Measurements from ENCODE around the gene PLIN4. TPM values are rescaled to one million over a fixed set of nuclear protein-coding genes. Genes with fewer than 3 reads are reported as not detected.

Gene PLIN4
- total and polyA plus RNA-seq, 2 experiments from 2014 or later: 0.42 to 0.81 TPM

DNA sequence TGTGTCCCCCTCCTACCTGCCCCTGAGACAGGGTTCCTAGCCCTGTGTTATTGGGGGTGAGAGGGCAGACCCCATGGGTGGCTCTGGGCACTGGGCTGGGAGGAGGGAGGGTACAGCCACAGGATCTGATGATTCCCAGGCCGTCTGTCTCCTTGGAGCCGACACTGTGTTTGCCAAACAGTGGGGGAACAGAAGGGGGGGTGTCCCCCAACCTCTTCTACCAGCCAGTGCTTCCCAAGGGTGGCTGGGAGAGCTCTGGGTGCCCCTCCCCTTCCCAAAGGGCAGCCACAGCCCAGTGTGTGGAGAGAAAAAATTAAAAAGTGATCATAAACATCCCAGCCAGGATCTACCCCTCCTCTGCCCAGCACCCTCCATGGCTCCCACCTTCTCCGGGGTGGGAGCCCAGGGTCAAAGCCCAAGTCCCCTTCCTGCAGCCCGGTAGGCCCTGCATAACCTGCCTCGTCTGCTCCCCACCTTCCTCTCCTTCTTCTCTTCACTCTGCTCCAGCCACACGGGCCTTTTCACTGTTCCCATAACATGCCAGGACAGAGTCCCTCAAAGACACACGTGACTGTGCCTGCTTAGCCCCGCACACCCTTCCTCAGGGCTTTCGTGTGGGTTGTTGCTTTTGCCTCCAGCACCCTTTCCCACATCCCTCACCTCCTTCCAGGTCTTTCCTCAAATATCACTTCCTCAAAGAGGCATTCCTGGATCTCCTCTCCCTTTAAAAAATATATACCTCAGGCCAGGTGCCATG lies 1.4 kb upstream of the PLIN4 start:
- Histone ChIP-seq H3K27me3 (no peaks in the 10 kb centered on the region), H3K4me1 (ENCODE audit: low read depth) (no peaks in the 10 kb centered on the region), H3K27ac (no peak overlapping the region), H3K9me3 (ENCODE audit: low read depth) (no peaks in the 10 kb centered on the region), H3K4me3 (no peak overlapping the region), H3K36me3 (no peaks in the 10 kb centered on the region)
- TF ChIP-seq, protein P1, sequence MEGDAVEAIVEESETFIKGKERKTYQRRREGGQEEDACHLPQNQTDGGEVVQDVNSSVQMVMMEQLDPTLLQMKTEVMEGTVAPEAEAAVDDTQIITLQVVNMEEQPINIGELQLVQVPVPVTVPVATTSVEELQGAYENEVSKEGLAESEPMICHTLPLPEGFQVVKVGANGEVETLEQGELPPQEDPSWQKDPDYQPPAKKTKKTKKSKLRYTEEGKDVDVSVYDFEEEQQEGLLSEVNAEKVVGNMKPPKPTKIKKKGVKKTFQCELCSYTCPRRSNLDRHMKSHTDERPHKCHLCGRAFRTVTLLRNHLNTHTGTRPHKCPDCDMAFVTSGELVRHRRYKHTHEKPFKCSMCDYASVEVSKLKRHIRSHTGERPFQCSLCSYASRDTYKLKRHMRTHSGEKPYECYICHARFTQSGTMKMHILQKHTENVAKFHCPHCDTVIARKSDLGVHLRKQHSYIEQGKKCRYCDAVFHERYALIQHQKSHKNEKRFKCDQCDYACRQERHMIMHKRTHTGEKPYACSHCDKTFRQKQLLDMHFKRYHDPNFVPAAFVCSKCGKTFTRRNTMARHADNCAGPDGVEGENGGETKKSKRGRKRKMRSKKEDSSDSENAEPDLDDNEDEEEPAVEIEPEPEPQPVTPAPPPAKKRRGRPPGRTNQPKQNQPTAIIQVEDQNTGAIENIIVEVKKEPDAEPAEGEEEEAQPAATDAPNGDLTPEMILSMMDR (IDR thresholded peaks at IDR 0.05; ENCODE audit: low read depth, low read length): no peak
- DNase-seq (ENCODE audit: low read depth in 1 of 2, low spot score in 1 of 2): peak in 1 of 2 donors; percentile 46

DNA sequence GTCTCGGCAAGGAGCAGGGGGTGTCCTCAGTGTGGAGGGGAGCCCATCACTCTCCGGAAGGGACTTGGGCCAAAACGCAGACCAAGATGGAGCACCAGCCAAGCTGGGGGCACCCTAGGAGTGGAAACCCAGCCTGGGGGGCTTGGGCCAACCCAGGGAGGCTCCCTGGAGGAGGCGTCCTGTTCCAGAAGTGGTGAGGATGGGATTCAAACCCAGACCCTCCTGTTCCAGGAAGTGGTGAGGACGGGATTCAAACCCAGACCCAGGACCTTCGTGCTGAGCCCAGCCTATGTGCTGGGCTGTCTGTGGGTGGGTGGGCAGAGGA lies 848 bp upstream of the PLIN4 start:
- H3K9me3 ChIP-seq (ENCODE audit: low read depth): no peaks in the 10 kb centered on the region
- no peaks in the 10 kb centered on the region for H3K36me3 ChIP-seq
- H3K27me3 ChIP-seq: no peaks in the 10 kb centered on the region
- TF ChIP-seq, protein P1 (IDR thresholded peaks at IDR 0.05; ENCODE audit: low read depth, low read length): no peak
- no peaks in the 10 kb centered on the region for H3K4me1 ChIP-seq (ENCODE audit: low read depth)
- no peak overlapping the region for H3K27ac ChIP-seq
- no peak overlapping the region for H3K4me3 ChIP-seq
- no peak for DNase-seq (ENCODE audit: low read depth in 1 of 2, low spot score in 1 of 2)

- Histone ChIP-seq H3K27ac (no peak overlapping the region), H3K9me3 (ENCODE audit: low read depth) (no peaks in the 10 kb centered on the region), H3K36me3 (no peaks in the 10 kb centered on the region), H3K4me1 (ENCODE audit: low read depth) (no peaks in the 10 kb centered on the region), H3K27me3 (no peaks in the 10 kb centered on the region), H3K4me3 (no peak overlapping the region)
- TF ChIP-seq, protein P1 (IDR thresholded peaks at IDR 0.05; ENCODE audit: low read depth, low read length): no peak
- DNase-seq (ENCODE audit: low read depth in 1 of 2, low spot score in 1 of 2): no peak
Observed at GRCh38 chr19:4517451-4518057, 732 bp downstream of the PLIN4 start.

DNA sequence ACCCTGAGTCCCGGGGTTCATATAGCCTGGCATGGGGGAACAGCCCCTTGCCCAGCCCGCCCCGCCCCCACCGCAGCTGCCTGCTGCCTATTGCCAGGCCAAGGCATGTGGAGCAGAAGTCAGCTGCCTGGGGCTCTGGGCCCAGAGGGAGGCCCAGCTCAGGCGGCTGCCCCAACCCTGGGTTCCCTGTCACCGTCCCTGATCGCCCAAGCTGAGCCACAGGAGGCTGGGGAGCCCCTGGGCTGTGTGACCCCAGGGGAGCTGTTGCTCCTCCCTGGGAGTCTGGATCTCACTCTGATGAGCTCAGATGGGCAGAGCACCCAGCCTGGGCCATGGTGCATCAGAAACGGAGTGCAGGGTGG lies 1.4 kb downstream of the PLIN4 start:
- TF ChIP-seq, protein P1 (IDR thresholded peaks at IDR 0.05; ENCODE audit: low read depth, low read length): no peak
- Histone ChIP-seq H3K27ac (no peak overlapping the region), H3K9me3 (ENCODE audit: low read depth) (no peaks in the 10 kb centered on the region), H3K36me3 (no peaks in the 10 kb centered on the region), H3K4me3 (no peak overlapping the region), H3K27me3 (no peaks in the 10 kb centered on the region), H3K4me1 (ENCODE audit: low read depth) (no peaks in the 10 kb centered on the region)
- DNase-seq (ENCODE audit: low read depth in 1 of 2, low spot score in 1 of 2): no peak

DNA sequence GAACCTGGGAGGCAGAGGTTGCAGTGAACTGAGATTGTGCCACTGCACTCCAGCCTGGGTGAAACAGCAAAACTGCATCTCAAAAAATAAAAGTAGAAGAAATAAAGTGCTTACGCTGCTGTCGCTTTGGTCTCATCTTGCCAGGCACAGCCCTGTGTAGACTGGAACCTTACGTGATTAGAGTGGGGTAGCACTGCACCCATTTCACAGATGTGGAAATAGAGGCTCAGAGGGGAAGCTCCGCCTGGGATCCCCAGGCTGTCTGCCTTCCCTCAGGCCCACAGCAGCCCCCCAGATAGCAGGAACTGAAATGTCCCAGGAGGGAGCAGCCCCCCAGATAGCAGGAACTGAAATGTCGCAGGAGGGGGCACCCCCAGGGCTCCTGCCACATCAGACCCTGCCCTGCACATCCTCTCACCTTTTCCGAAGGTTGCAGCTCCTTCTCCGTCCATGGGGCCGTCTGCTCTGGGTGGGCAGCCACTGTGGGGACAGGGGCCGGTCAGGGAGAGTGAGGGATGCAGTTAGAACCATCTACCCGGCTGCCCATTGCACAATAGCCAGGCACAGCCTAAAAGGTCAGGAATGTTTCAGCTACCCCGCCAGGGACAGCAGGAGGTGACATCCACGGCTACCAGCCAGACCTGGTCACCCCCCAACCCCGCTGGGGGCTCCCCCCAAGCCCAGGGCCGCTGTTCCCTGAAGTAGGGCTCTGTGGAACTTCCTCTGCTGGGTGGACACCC lies 1.9 kb downstream of the PLIN4 start:
- H3K4me3 ChIP-seq: no peak overlapping the region
- no peaks in the 10 kb centered on the region for H3K4me1 ChIP-seq (ENCODE audit: low read depth)
- H3K27me3 ChIP-seq: no peaks in the 10 kb centered on the region
- no peak overlapping the region for H3K27ac ChIP-seq
- TF ChIP-seq, protein P1 (IDR thresholded peaks at IDR 0.05; ENCODE audit: low read depth, low read length): no peak
- no peaks in the 10 kb centered on the region for H3K9me3 ChIP-seq (ENCODE audit: low read depth)
- no peaks in the 10 kb centered on the region for H3K36me3 ChIP-seq
- no peak for DNase-seq (ENCODE audit: low read depth in 1 of 2, low spot score in 1 of 2)

All from cardiac muscle cell (in vitro differentiated cells and primary cell).